Renal cortex interstitium (tissue), 11 donors: ENCODE data around the gene NPIPA5. TPM values are rescaled to one million over a fixed set of nuclear protein-coding genes. Genes with fewer than 3 reads are reported as not detected.
"Not testable (repeated sequence)": the region's sequence is repeated elsewhere in the genome, so short reads cannot be mapped to it uniquely, and the experiment has no call there.

ENCODE experiments used
- DNase-seq, 11 donors: peaks; one replicate each; pipeline ENCODE4 v3.0.0-alpha.2; 2013; ENCODE audit warnings: low read depth in 9 of 11, low spot score in 4 of 11; ENCODE audit errors: extremely low read depth in 1 of 11
- polyA plus RNA-seq, 3 donors: library from polyadenylated mRNA; unstranded; fragments of 120-200 nt; gene quantifications; one replicate each; pipeline ENCODE4 v1.2.1, GENCODE V29; 2013; ENCODE audit not compliant: insufficient read length in 3 of 3

NPIPA5 gene
- polyA plus RNA-seq, 3 donors = 0.48 to 22.0 (median 2.2) TPM

- not testable (repeated sequence) for DNase-seq
These were observed 18.4 kb upstream of the NPIPA5 start for GRCh38 chr16:15396509-15396829.

- peak in 8 of 11 donors; percentile 12 to 42 (median 24) for DNase-seq
These were observed 17.8 kb upstream of the NPIPA5 start, which contains the start of gene MPV17L for GRCh38 chr16:15395631-15396508. Gene MPV17L (plus strand): TSS chr16:15395754. CDS start chr16:15395898, 144 bp downstream.

GRCh38 chr16:15393025-15393424 lies 14.9 kb upstream of the NPIPA5 start:
- not testable (repeated sequence) for DNase-seq

GRCh38 chr16:15389916-15390315 lies 11.8 kb upstream of the NPIPA5 start:
- DNase-seq = not testable (repeated sequence)

- not testable (repeated sequence) for DNase-seq
These were observed 10.0 kb upstream of the NPIPA5 start for GRCh38 chr16:15388060-15388459.

GRCh38 chr16:15382810-15383209 lies 4.7 kb upstream of the NPIPA5 start:
- not testable (repeated sequence) for DNase-seq

GRCh38 chr16:15357495-15357894 lies 20.6 kb downstream of the NPIPA5 start:
- DNase-seq = not testable (repeated sequence)

GRCh38 chr16:15354846-15355245 lies 23.2 kb downstream of the NPIPA5 start:
- DNase-seq = not testable (repeated sequence)

GRCh38 chr16:15352852-15353251 lies 25.2 kb downstream of the NPIPA5 start:
- not testable (repeated sequence) for DNase-seq

- DNase-seq = not testable (repeated sequence)
These were observed 26.3 kb downstream of the NPIPA5 start for GRCh38 chr16:15351745-15352144.

- not testable (repeated sequence) for DNase-seq
These were observed 26.8 kb downstream of the NPIPA5 start for GRCh38 chr16:15351251-15351650.

- DNase-seq = not testable (repeated sequence)
These were observed 29.4 kb downstream of the NPIPA5 start for GRCh38 chr16:15348721-15349120.

GRCh38 chr16:15342337-15342736 lies 35.8 kb downstream of the NPIPA5 start:
- not testable (repeated sequence) for DNase-seq

GRCh38 chr16:15338986-15339385 lies 39.1 kb downstream of the NPIPA5 start:
- DNase-seq = not testable (repeated sequence)

- DNase-seq = not testable (repeated sequence)
These were observed 40.0 kb downstream of the NPIPA5 start for GRCh38 chr16:15337974-15338605.

- not testable (repeated sequence) for DNase-seq
These were observed 42.5 kb downstream of the NPIPA5 start for GRCh38 chr16:15335609-15336008.

GRCh38 chr16:15333969-15334368 lies 44.1 kb downstream of the NPIPA5 start:
- DNase-seq = not testable (repeated sequence)

- not testable (repeated sequence) for DNase-seq
These were observed 47.1 kb downstream of the NPIPA5 start for GRCh38 chr16:15330978-15331377.

- DNase-seq = not testable (repeated sequence)
These were observed 53.1 kb downstream of the NPIPA5 start for GRCh38 chr16:15324954-15325353.

- DNase-seq = not testable (repeated sequence)
These were observed 54.7 kb downstream of the NPIPA5 start for GRCh38 chr16:15323373-15323772.
